Fibroblast of mammary gland (primary cell): ENCODE results near the gene GALK2.
A peak's percentile ranks its signal among the peaks of the same experiment; 100 is the strongest.

ENCODE experiments used
- DNase-seq: peaks from one replicate; pipeline ENCODE4 v3.0.0-alpha.2; 2010; ENCODE audit warnings: low read depth
- H3K4me3 ChIP-seq: 2 replicates; pipeline ENCODE4 v1.5.1; 2011; ENCODE audit warnings: low read depth, mild to moderate bottlenecking, low read length, moderate library complexity; ENCODE audit not compliant: control insufficient read depth
- TF ChIP-seq, protein P1 (sequence below): conservative IDR thresholded peaks from 2 replicates; pipeline ENCODE4 v1.5.1; 2011; ENCODE audit warnings: low read depth, low read length, inconsistent platforms; ENCODE audit not compliant: control insufficient read depth, insufficient read depth

Gene GALK2

DNA sequence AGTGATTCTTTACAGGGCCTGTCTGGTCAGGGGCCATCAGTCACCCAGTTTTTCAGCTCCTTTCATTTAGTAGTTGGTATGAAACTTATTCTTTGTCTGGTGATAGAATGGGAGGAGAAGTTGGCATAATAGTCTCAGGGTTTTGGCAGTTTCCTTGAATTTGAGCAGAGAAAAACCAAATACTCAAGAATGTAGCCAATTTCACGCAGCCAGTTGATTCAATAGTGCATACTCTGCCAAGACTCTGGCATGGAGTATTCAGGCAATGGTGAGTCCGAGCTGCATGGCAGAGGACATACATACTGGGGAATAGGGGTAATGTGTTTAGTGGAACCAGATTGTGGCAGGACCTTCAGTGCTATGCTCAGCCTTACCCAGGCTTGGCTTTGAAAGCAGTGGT lies 118.3 kb downstream of the GALK2 start:
- no peak for DNase-seq
- H3K4me3 ChIP-seq: no peak overlapping the region
- TF ChIP-seq, protein P1, sequence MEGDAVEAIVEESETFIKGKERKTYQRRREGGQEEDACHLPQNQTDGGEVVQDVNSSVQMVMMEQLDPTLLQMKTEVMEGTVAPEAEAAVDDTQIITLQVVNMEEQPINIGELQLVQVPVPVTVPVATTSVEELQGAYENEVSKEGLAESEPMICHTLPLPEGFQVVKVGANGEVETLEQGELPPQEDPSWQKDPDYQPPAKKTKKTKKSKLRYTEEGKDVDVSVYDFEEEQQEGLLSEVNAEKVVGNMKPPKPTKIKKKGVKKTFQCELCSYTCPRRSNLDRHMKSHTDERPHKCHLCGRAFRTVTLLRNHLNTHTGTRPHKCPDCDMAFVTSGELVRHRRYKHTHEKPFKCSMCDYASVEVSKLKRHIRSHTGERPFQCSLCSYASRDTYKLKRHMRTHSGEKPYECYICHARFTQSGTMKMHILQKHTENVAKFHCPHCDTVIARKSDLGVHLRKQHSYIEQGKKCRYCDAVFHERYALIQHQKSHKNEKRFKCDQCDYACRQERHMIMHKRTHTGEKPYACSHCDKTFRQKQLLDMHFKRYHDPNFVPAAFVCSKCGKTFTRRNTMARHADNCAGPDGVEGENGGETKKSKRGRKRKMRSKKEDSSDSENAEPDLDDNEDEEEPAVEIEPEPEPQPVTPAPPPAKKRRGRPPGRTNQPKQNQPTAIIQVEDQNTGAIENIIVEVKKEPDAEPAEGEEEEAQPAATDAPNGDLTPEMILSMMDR: no peak

DNA sequence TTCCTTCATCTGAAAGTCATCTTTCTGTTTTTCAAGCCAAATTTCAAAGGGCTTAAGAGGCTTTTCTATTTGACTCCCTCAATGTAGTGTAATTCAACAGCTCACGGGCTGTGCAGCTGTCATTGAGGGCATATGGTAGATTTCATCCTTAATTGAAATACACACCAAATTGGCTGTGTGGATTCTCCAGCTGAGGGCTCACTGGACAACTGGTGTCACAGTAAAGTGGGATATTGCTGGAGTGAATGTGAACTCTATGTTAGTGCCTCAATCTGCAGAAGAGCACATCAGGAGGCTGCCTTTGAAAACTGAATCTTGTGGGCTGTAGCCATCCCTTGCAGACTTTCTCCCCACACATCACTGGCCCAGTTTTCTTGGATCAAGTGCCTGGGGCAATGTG lies 120.1 kb downstream of the GALK2 start:
- H3K4me3 ChIP-seq: no peak overlapping the region
- no peak for DNase-seq
- TF ChIP-seq, protein P1: no peak

DNA sequence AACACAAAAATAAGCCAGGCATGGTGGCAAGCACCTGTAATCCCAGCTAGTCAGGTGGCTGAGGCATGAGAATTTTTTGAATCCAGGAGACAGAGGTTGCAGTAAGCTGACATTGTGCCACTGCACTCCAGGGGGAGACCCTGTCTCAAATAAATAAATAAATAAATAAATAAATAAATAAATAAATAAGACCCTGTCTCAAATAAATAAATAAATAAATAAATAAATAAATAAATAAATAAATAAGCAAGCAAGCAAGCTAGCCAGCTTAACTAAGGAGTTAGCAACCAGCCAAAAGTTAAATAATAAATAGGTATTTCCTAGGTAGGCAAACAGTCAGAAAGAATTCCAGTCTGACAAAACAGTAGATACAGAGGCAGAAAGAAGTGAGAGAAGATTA lies 123.9 kb downstream of the GALK2 start:
- no peak for DNase-seq
- TF ChIP-seq, protein P1: no peak
- no peak overlapping the region for H3K4me3 ChIP-seq

DNA sequence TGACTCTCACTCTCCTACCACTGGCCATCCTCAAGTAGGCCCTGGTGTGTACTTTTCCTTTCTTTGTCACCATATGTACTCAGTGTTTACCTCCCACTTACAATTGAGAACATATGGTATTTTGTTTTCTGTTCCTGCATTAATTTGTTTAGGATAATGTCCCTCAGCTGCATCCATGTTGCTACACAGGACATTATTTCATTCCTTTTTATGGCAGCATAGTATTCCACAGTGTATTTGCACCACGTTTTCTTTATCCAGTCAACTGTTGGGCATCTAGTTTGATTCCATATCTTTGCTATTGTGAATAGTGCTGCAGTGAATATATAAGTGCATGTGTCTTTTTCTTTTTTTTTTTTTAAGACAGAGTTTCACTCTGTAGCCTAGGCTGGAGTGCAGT lies 126.2 kb downstream of the GALK2 start:
- DNase-seq: no peak
- no peak overlapping the region for H3K4me3 ChIP-seq
- TF ChIP-seq, protein P1: no peak

DNA sequence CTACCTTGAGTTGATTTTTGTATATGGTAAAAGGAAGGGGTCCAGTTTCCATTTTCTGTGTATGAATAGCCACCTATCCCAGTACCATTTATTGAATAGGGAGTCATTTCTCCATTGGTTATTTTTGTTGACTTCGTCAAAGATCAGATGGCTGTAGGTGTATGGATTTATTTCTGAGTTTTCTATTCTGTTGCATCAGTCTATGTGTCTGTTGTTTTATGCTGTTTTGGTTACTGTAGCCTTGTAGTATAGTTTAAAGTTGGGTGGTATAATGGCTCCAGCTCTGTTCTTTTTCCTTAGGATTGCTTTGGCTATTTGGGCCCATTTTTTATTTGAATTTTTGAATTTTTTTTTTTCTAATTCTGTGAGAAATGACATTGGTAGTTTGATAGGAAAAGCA lies 127.5 kb downstream of the GALK2 start:
- TF ChIP-seq, protein P1: no peak
- no peak overlapping the region for H3K4me3 ChIP-seq
- DNase-seq: no peak

DNA sequence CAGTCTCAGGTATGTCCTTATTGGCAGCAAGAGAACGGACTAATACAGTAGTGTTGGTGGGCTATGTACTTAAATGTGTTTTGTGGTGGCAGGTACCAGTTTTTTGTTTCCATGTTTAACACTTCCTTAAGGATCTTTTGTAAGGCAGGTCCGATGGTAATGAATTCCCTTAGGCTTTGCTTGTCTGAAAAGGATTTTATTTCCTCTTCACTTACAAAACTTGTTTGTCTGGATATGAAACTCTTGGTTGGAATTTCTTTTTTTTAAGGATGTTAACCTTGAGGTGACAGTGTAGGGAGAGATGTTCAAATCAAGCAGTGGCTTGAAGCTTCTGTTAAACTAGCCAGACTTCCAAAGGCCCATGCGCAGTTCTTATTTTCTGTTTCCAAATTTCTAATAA lies 130.8 kb downstream of the GALK2 start:
- TF ChIP-seq, protein P1: no peak
- no peak overlapping the region for H3K4me3 ChIP-seq
- DNase-seq: no peak

DNA sequence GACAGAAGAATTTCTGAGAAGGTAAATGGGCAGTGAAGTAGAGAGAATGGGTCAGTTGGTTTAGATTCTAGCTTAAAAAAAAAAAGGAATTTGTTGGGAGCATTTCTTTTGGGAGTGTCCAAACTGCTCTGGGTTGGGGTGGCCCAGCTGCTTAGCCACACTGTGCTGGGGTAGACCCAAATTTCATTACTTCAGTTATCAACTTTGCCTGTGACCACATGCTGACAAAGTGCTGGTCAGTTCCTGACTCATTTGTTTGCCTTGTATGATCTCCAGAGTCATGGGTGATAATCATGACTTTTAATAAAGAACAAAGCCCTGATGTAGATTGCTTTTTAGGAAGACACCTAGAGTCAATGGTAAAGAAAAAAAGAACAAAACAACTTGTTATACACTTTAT lies 131.5 kb downstream of the GALK2 start:
- TF ChIP-seq, protein P1: no peak
- no peak overlapping the region for H3K4me3 ChIP-seq
- peak; percentile 68 for DNase-seq
